OCI-M2 (cell line): ENCODE results near the gene MTHFR.

ENCODE experiments used
- DNase-seq: peaks from one replicate; lab custom pipeline; 2025; ENCODE audit not compliant: unreplicated experiment; lab: John Stamatoyannopoulos, UW

Gene MTHFR

GRCh38 chr1:11783556-11783955 lies 22.2 kb downstream of the MTHFR start:
- no peak for DNase-seq

GRCh38 chr1:11782127-11782708 lies 23.5 kb downstream of the MTHFR start:
- no peak for DNase-seq

GRCh38 chr1:11781297-11781696 lies 24.5 kb downstream of the MTHFR start:
- no peak for DNase-seq

- DNase-seq = no peak
Observed at GRCh38 chr1:11780380-11781147, 25.2 kb downstream of the MTHFR start.

- DNase-seq = no peak
Observed at GRCh38 chr1:11779715-11780379, 25.9 kb downstream of the MTHFR start.

GRCh38 chr1:11778844-11779623 lies 26.7 kb downstream of the MTHFR start:
- DNase-seq = no peak

GRCh38 chr1:11778336-11778735 lies 27.4 kb downstream of the MTHFR start:
- no peak for DNase-seq

- no peak for DNase-seq
Observed at GRCh38 chr1:11777658-11778322, 28.0 kb downstream of the MTHFR start.

- DNase-seq = no peak
Observed at GRCh38 chr1:11774753-11775152, 31.0 kb downstream of the MTHFR start.

GRCh38 chr1:11772458-11772857 lies 33.3 kb downstream of the MTHFR start:
- no peak for DNase-seq

GRCh38 chr1:11771481-11772043 lies 34.2 kb downstream of the MTHFR start:
- no peak for DNase-seq

GRCh38 chr1:11770011-11770410 lies 35.8 kb downstream of the MTHFR start:
- no peak for DNase-seq

- no peak for DNase-seq
Observed at GRCh38 chr1:11769274-11769673, 36.5 kb downstream of the MTHFR start.

- DNase-seq = no peak
Observed at GRCh38 chr1:11768821-11769220, 36.9 kb downstream of the MTHFR start.

- no peak for DNase-seq
Observed at GRCh38 chr1:11767922-11768704, 37.7 kb downstream of the MTHFR start.

GRCh38 chr1:11766429-11766776 lies 39.4 kb downstream of the MTHFR start:
- no peak for DNase-seq

GRCh38 chr1:11765661-11766428 lies 39.9 kb downstream of the MTHFR start:
- DNase-seq = no peak

- no peak for DNase-seq
Observed at GRCh38 chr1:11764519-11764918, 41.2 kb downstream of the MTHFR start.

GRCh38 chr1:11764115-11764514 lies 41.6 kb downstream of the MTHFR start:
- DNase-seq = no peak
